Stomach (tissue), 4 donors: Measurements from ENCODE around the gene NAT10.
A peak's percentile ranks its signal among the peaks of the same experiment; 100 is the strongest.

ENCODE experiments used
- CTCF ChIP-seq, 7 experiments: fragments of 450-650 bp in 4 of 7; fragments of 200-600 bp in 3 of 7; sonication (generic) in 3 of 7; IDR thresholded peaks; one replicate each; pipeline ENCODE4 v1.5.1; 2016 to 2019; ENCODE audit warnings: antibody characterized with exemption in 7 of 7, control low read depth in 2 of 7, mild to moderate bottlenecking in 1 of 7
- POLR2A ChIP-seq, 4 donors: fragments of 450-650 bp; IDR thresholded peaks; one replicate each; pipeline ENCODE4 v1.6.1; 2016; ENCODE audit warnings: antibody characterized with exemption in 4 of 4, control low read depth in 2 of 4, mild to moderate bottlenecking in 1 of 4, moderate library complexity in 1 of 4

- TF ChIP-seq POLR2A (IDR thresholded peaks at IDR 0.05) = no peak
- TF ChIP-seq CTCF (IDR thresholded peaks at IDR 0.05) = peak in 5 of 7 experiments; percentile 84 to 96 (median 87)
These were observed 69.1 kb downstream of the NAT10 start for GRCh38 chr11:34174412-34175041.
